Esophagus muscularis mucosa (tissue), 4 donors: Measurements from ENCODE around the gene GAS2L2.

Experiments
- CTCF ChIP-seq, 3 experiments: fragments of 200-600 bp in 2 of 3; fragments of 450-650 bp in 1 of 3; sonication (generic) in 2 of 3; IDR thresholded peaks; one replicate each; pipeline ENCODE4 v1.5.1; 2017 to 2019; ENCODE audit warnings: antibody characterized with exemption in 3 of 3, mild to moderate bottlenecking in 2 of 3, moderate library complexity in 1 of 3
- EP300 ChIP-seq: sonication (generic); formaldehyde crosslinking; IDR thresholded peaks from one replicate; pipeline ENCODE4 v1.6.1; 2017; ENCODE audit warnings: antibody characterized with exemption
- POLR2A ChIP-seq: fragments of 450-650 bp; IDR thresholded peaks from one replicate; pipeline ENCODE4 v1.6.1; 2017; ENCODE audit warnings: antibody characterized with exemption, moderate library complexity, mild to moderate bottlenecking, low read depth

DNA sequence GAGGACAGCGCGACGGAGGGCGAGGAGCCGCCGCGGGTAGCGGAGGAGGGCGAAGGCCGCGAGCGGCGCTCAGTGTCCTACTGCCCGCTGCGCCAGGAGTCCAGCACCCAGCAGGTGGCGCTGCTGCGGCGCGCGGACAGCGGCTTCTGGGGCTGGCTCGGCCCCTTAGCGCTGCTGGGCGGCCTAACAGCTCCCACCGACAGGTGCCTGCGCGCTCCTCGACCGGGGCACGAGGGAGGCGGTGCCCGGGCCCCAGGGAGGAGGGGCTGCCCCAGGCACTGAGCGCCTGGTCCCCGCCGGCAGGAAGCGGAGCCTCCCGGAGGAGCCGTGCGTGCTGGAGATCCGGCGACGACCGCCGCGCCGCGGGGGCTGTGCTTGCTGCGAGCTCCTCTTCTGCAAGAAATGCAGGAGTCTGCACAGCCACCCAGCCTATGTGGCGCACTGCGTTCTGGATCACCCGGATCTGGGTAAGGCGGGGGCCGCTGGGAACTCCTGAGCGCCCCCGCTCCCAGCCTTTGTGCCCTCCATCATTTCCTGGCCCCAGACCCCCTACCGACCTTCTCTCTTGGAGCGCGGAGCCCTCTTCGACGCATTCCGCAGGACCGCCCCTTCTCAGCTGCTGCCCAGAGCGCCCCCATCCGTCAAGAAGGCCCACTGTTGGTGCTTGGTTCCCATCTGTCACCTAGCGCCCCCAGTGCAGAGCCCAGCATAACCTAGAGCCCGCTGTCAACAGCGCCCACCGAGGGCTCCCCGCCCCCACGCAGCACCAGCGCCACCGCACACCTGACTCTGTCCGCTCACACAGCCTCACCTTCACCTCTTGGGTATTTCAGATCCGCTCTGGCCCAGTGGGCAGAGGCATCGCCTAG is 11.3 kb upstream of the GAS2L2 start:
- TF ChIP-seq CTCF (IDR thresholded peaks at IDR 0.05) (peak; percentile 95 to 98 (median 96)), POLR2A (no peak), EP300 (no peak)
